GM21786 (cell line): ENCODE results near the gene PABPN1L.

ENCODE experiments used
- ATAC-seq: cut with Tn5 transposase; IDR thresholded peaks from one replicate; pipeline ENCODE4 v1.9.1; 2021; ENCODE audit not compliant: unreplicated experiment

PABPN1L gene

GRCh38 chr16:88884569-88885271 is 18.3 kb upstream of the PABPN1L start:
- no peak for ATAC-seq

GRCh38 chr16:88883946-88884345 is 17.5 kb upstream of the PABPN1L start:
- no peak for ATAC-seq

- no peak for ATAC-seq
Observed at GRCh38 chr16:88883117-88883895, 16.8 kb upstream of the PABPN1L start.

GRCh38 chr16:88882358-88883030 is 16.0 kb upstream of the PABPN1L start:
- ATAC-seq = no peak

GRCh38 chr16:88881675-88882357 is 15.4 kb upstream of the PABPN1L start:
- ATAC-seq = no peak

GRCh38 chr16:88881007-88881615 is 14.7 kb upstream of the PABPN1L start:
- ATAC-seq = no peak

GRCh38 chr16:88880226-88881006 is 14.0 kb upstream of the PABPN1L start:
- ATAC-seq = no peak

- ATAC-seq = no peak
Observed at GRCh38 chr16:88879788-88880055, 13.3 kb upstream of the PABPN1L start.

- ATAC-seq = no peak
Observed at GRCh38 chr16:88878967-88879787, 12.7 kb upstream of the PABPN1L start.

GRCh38 chr16:88878356-88878755 is 11.9 kb upstream of the PABPN1L start:
- no peak for ATAC-seq

GRCh38 chr16:88877564-88878289 is 11.3 kb upstream of the PABPN1L start:
- no peak for ATAC-seq

- ATAC-seq = no peak
Observed at GRCh38 chr16:88876942-88877526, 10.6 kb upstream of the PABPN1L start.

- no peak for ATAC-seq
Observed at GRCh38 chr16:88875703-88876234, 9.3 kb upstream of the PABPN1L start.

- no peak for ATAC-seq
Observed at GRCh38 chr16:88874938-88875599, 8.6 kb upstream of the PABPN1L start.

GRCh38 chr16:88872650-88873331 is 6.3 kb upstream of the PABPN1L start:
- ATAC-seq = no peak

GRCh38 chr16:88871730-88872416 is 5.4 kb upstream of the PABPN1L start:
- ATAC-seq = no peak

- ATAC-seq = no peak
Observed at GRCh38 chr16:88871349-88871702, 4.9 kb upstream of the PABPN1L start.
